ENCODE data around the gene RGS17. TPM values are rescaled to one million over a fixed set of nuclear protein-coding genes. Genes with fewer than 3 reads are reported as not detected.

RGS17 gene
- total RNA-seq, 1 experiment from 2014 or later = 3.2 TPM

GRCh38 chr6:153002613-153003365 is 128.3 kb downstream of the RGS17 start, which contains the start of gene MTRF1L:
TSS of gene MTRF1L (minus strand) at chr6:153002709. CDS start at chr6:153002685, 24 bp downstream.
- Histone ChIP-seq H3K4me1 (ENCODE audit: insufficient read depth, low read length) (no peaks in the 10 kb centered on the region), H3K9ac (ENCODE audit: extremely low read depth, insufficient read length, low read length) (peak within 1 kb of the TSS; percentile 98), H2AFZ (ENCODE audit: low read length) (peak within 1 kb of the TSS; percentile 91), H4K20me1 (ENCODE audit: control insufficient read depth, insufficient read depth, insufficient read length) (no peaks in the 10 kb centered on the region), H3K23ac (ENCODE audit: insufficient read length, low read depth, low read length) (peak within 1 kb of the TSS; percentile 62), H3K79me1 (ENCODE audit: insufficient read depth, low read depth, low read length, poor library complexity, severe bottlenecking) (no peaks in the 10 kb centered on the region), H3K4ac (ENCODE audit: low read depth, low read length) (no peak within 1 kb of the TSS), H3K4me2 (ENCODE audit: insufficient read depth, insufficient read length, low read length) (peak within 1 kb of the TSS; percentile 98), H2BK20ac (ENCODE audit: low read depth, low read length, poor library complexity, severe bottlenecking) (no peak within 1 kb of the TSS), H2AK5ac (ENCODE audit: insufficient read length, low read length) (no peak within 1 kb of the TSS), H3K27me3 (ENCODE audit: insufficient read depth, low read length) (no peaks in the 10 kb centered on the region), H3K14ac (ENCODE audit: insufficient read depth, low read length) (peak within 1 kb of the TSS; percentile 32; the same call in 1 of the 2 replicates), H4K8ac (replicated peaks; ENCODE audit: insufficient read length, low read depth, low read length) (no peak within 1 kb of the TSS), H4K91ac (ENCODE audit: insufficient read length, low read depth, low read length) (no peak within 1 kb of the TSS), H2BK5ac (ENCODE audit: insufficient read length, low read length) (no peak within 1 kb of the TSS), H4K5ac (ENCODE audit: insufficient read length, low read depth, low read length) (peak within 1 kb of the TSS; percentile 22), H3T11ph (ENCODE audit: low read length) (no peak within 1 kb of the TSS), H2BK15ac (ENCODE audit: low read depth, low read length) (no peak within 1 kb of the TSS), H3K23me2 (ENCODE audit: insufficient read length, low read depth, low read length, poor library complexity, severe bottlenecking) (peaks cover 12% of the 10 kb centered on the region), H3K18ac (ENCODE audit: insufficient read length, low read depth, low read length) (no peak within 1 kb of the TSS), H2BK120ac (ENCODE audit: low read depth, low read length, poor library complexity, severe bottlenecking) (no peak within 1 kb of the TSS), H3K79me2 (ENCODE audit: insufficient read depth, low read length) (peaks cover 15% of the 10 kb centered on the region; the same call in 1 of the 2 replicates), H3K56ac (ENCODE audit: insufficient read length, low read depth, low read length) (peak within 1 kb of the TSS; percentile 16), H3K9me3 (ENCODE audit: control insufficient read depth, low read depth, low read length) (no peaks in the 10 kb centered on the region), H2BK12ac (ENCODE audit: insufficient read length, low read depth, low read length) (peak within 1 kb of the TSS; percentile 87), H3K27ac (ENCODE audit: insufficient read length, low read depth, low read length) (peak within 1 kb of the TSS; percentile 85)
- no CpG with 5 or more reads among the region's 52 CpGs for WGBS (ENCODE audit: extremely low coverage, insufficient read length, low lambda C conversion rate)
- Mint-ChIP-seq H3K27ac (peak within 1 kb of the TSS; percentile 99 to 100 (median 99)), H3K27me3 (ENCODE audit: low read depth) (no peaks in the 10 kb centered on the region), H3K9me3 (no peaks in the 10 kb centered on the region), H3K4me1 (peaks cover 19 to 22% of the 10 kb centered on the region in 2 experiments), H3K4me3 (peak within 1 kb of the TSS; percentile 95 to 98), H3K36me3 (ENCODE audit: insufficient read depth in 1 of 3, low read depth in 3 of 3) (peaks cover 0 to 12% (median 8%) of the 10 kb centered on the region in 3 experiments; a peak in 5 of 7 replicates)
- no peak for TF ChIP-seq CTCF (conservative IDR thresholded peaks at IDR 0.05)
- DNase-seq = peak; percentile 99
